OCI-LY1 (cell line): ENCODE measurements around the gene PROZ.

Experiments
- H2AFZ ChIP-seq: fragments of 200-600 bp; sonication (generic), shearing (Covaris generic); 2 replicates; pipeline ENCODE4 v1.6.0; 2014; ENCODE audit warnings: antibody characterized with exemption, mild to moderate bottlenecking, low read length
- H3F3A ChIP-seq: fragments of 200-600 bp; sonication (generic), shearing (Covaris generic); 2 replicates; pipeline ENCODE4 v1.6.0; 2014; ENCODE audit warnings: mild to moderate bottlenecking, antibody characterized with exemption, low read length, moderate library complexity; ENCODE audit not compliant: insufficient read depth
- H3K27ac ChIP-seq: fragments of 200-600 bp; sonication (generic); 2 replicates; pipeline ENCODE4 v1.5.1; 2014; ENCODE audit warnings: low read length, mixed run types, mild to moderate bottlenecking, low read depth; ENCODE audit not compliant: poor library complexity, severe bottlenecking
- H3K27me3 ChIP-seq: fragments of 200-600 bp; sonication (generic); 2 replicates; pipeline ENCODE4 v1.6.0; 2014; ENCODE audit warnings: antibody characterized with exemption, mild to moderate bottlenecking, low read length, moderate library complexity; ENCODE audit not compliant: insufficient read depth
- H3K36me3 ChIP-seq: fragments of 200-600 bp; sonication (generic); 2 replicates; pipeline ENCODE4 v1.6.1; 2014; ENCODE audit warnings: mild to moderate bottlenecking, antibody characterized with exemption, low read length, moderate library complexity, mixed read lengths; ENCODE audit not compliant: insufficient read depth
- H3K4me1 ChIP-seq: fragments of 200-600 bp; sonication (generic); 2 replicates; pipeline ENCODE4 v1.5.1; 2014; ENCODE audit warnings: mild to moderate bottlenecking, low read length, moderate library complexity; ENCODE audit not compliant: insufficient read depth, severe bottlenecking
- H3K4me2 ChIP-seq: fragments of 200-600 bp; sonication (generic), shearing (Covaris generic); 2 replicates; pipeline ENCODE4 v1.6.1; 2014; ENCODE audit warnings: low read length
- H3K4me3 ChIP-seq: fragments of 200-600 bp; sonication (generic); 2 replicates; pipeline ENCODE4 v1.5.1; 2014; ENCODE audit warnings: low read length, low read depth, mild to moderate bottlenecking, mixed read lengths; ENCODE audit not compliant: poor library complexity, severe bottlenecking
- H3K79me2 ChIP-seq: fragments of 200-600 bp; shearing (Covaris generic); 2 replicates; pipeline ENCODE4 v1.6.1; 2016; ENCODE audit warnings: mixed run types, low read length, mixed read lengths; ENCODE audit not compliant: insufficient read depth
- H3K9ac ChIP-seq: fragments of 200-600 bp; sonication (generic), shearing (Covaris generic); 2 replicates; pipeline ENCODE4 v1.6.1; 2014; ENCODE audit warnings: mild to moderate bottlenecking, low read length, mixed read lengths
- H3K9me2 ChIP-seq: fragments of 200-600 bp; sonication (generic), shearing (Covaris generic); 2 replicates; pipeline ENCODE4 v1.6.1; 2014; ENCODE audit warnings: low read depth, mild to moderate bottlenecking, low read length, mixed read lengths
- H3K9me3 ChIP-seq: fragments of 200-600 bp; shearing (Covaris generic); 2 replicates; pipeline ENCODE4 v1.6.1; 2014; ENCODE audit warnings: low read length, mixed read lengths
- H4K20me1 ChIP-seq: fragments of 200-600 bp; sonication (generic), shearing (Covaris generic); 2 replicates; pipeline ENCODE4 v1.6.0; 2016; ENCODE audit warnings: mild to moderate bottlenecking, low read length; ENCODE audit not compliant: insufficient read depth
- CTCF ChIP-seq: fragments of 200-600 bp; sonication (generic), shearing (Covaris generic); IDR thresholded peaks from 2 replicates; pipeline ENCODE4 v1.5.1; 2017; ENCODE audit warnings: mild to moderate bottlenecking, antibody characterized with exemption, low read length, moderate library complexity, mixed read lengths
- EZH2 ChIP-seq: fragments of 200-600 bp; sonication (generic), shearing (Covaris generic); IDR thresholded peaks from 2 replicates; pipeline ENCODE4 v1.8.0; 2017; ENCODE audit warnings: borderline replicate concordance, mixed run types, mild to moderate bottlenecking, antibody characterized with exemption, low read length, moderate library complexity, mixed read lengths

The PROZ gene

GRCh38 chr13:113112893-113113845 lies 45.3 kb upstream of the PROZ start:
- no peak for TF ChIP-seq CTCF
- no peak for TF ChIP-seq EZH2
- no peak overlapping the region for H2AFZ ChIP-seq

GRCh38 chr13:113113846-113114271 lies 44.6 kb upstream of the PROZ start:
- H3K4me1 ChIP-seq: no peaks in the 10 kb centered on the region
- no peaks in the 10 kb centered on the region for H4K20me1 ChIP-seq
- TF ChIP-seq CTCF (no peak), EZH2 (no peak)

More at GRCh38 chr13:113112893-113113845, 45.3 kb upstream of the PROZ start:
- Histone ChIP-seq H3K27me3 (no peaks in the 10 kb centered on the region; the same call in 1 of the 2 replicates), H3K36me3 (no peaks in the 10 kb centered on the region), H4K20me1 (no peaks in the 10 kb centered on the region), H3K4me2 (no peak overlapping the region), H3F3A (no peaks in the 10 kb centered on the region), H3K9ac (no peak overlapping the region), H3K9me3 (no peaks in the 10 kb centered on the region), H3K27ac (no peak overlapping the region), H3K79me2 (no peaks in the 10 kb centered on the region), H3K4me3 (no peak overlapping the region), H3K4me1 (no peaks in the 10 kb centered on the region), H3K9me2 (no peaks in the 10 kb centered on the region)

GRCh38 chr13:113114511-113115362 lies 43.7 kb upstream of the PROZ start:
- Histone ChIP-seq H3K79me2 (no peaks in the 10 kb centered on the region), H4K20me1 (no peaks in the 10 kb centered on the region), H3F3A (no peaks in the 10 kb centered on the region), H3K27me3 (peaks cover under 1% of the 10 kb centered on the region; the same call in 1 of the 2 replicates), H3K9ac (no peak overlapping the region), H3K27ac (no peak overlapping the region), H3K4me3 (no peak overlapping the region), H3K9me3 (no peaks in the 10 kb centered on the region), H3K4me1 (no peaks in the 10 kb centered on the region), H2AFZ (no peak overlapping the region), H3K9me2 (no peaks in the 10 kb centered on the region), H3K36me3 (no peaks in the 10 kb centered on the region), H3K4me2 (no peak overlapping the region)
- TF ChIP-seq CTCF: no peak
- TF ChIP-seq EZH2: no peak

More at GRCh38 chr13:113113846-113114271, 44.6 kb upstream of the PROZ start:
- Histone ChIP-seq H3K27ac (no peak overlapping the region), H3K9me2 (no peaks in the 10 kb centered on the region), H3K4me3 (no peak overlapping the region), H2AFZ (no peak overlapping the region), H3K27me3 (no peaks in the 10 kb centered on the region; the same call in 1 of the 2 replicates), H3K79me2 (no peaks in the 10 kb centered on the region), H3F3A (no peaks in the 10 kb centered on the region), H3K9me3 (no peaks in the 10 kb centered on the region), H3K9ac (no peak overlapping the region), H3K4me2 (no peak overlapping the region), H3K36me3 (no peaks in the 10 kb centered on the region)
